T follicular helper cell (primary cell): ENCODE measurements around the gene TTLL4.
"Not testable (repeated sequence)": the region's sequence is repeated elsewhere in the genome, so short reads cannot be mapped to it uniquely, and the experiment has no call there.

Experiments used
- DNase-seq: peaks from one replicate; pipeline ENCODE4 v3.0.0-alpha.2; 2020; ENCODE audit warnings: low read depth

Gene TTLL4

GRCh38 chr2:218745559-218746469 lies 35.2 kb downstream of the TTLL4 start:
- no peak for DNase-seq

DNA sequence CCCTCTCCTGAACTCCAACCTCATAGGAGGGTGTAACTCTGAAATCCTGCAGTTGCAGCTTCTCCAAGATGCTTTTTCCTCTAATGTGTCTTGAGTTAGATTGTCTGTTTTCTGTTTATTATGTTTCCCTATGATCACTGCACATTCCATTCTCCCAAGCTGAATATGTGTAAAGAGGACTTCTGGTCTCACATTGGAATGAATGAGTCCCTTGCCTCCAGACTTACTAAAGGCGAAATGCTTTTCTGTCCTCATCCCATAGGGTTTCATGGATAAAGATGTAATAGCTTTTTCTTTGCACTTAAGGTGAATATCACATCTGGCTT lies 35.8 kb downstream of the TTLL4 start:
- no peak for DNase-seq

DNA sequence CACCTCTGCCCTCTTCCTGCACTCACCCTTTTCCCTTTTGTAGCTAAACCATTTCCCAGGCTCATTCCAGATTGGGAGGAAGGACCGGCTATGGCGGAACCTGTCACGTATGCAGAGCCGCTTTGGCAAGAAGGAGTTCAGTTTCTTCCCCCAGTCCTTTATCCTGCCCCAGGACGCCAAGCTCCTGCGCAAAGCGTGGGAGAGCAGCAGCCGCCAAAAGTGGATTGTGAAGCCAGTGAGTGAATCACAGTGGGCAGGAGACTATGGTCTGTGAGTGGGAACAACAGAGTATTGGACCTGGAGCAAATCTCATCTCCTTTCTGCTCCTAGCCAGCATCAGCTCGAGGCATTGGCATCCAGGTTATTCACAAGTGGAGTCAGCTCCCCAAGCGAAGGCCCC lies 36.3 kb downstream of the TTLL4 start:
- DNase-seq = no peak

GRCh38 chr2:218748741-218749441 lies 38.3 kb downstream of the TTLL4 start:
- no peak for DNase-seq

GRCh38 chr2:218754201-218754600 lies 43.6 kb downstream of the TTLL4 start:
- no peak for DNase-seq

DNA sequence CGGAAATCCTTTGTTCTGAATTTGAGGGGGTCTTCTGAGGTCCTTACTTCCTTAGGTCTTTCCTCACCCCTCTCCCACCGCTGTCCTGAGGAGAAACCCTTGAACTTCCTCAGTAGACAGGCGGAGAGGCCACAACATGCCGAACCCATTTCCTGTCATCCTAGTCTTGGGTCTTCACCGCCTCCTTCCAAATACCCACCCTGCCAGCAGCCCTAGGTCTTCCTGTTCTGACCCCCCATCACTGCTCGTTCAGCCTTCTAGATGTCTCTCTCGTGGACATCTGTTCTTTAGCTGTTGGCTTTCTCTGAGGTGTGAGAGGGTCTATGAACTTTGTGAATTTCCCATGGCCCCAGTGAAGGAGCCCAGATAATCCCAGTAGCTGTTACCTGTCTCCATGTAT lies 44.1 kb downstream of the TTLL4 start:
- DNase-seq = no peak

DNA sequence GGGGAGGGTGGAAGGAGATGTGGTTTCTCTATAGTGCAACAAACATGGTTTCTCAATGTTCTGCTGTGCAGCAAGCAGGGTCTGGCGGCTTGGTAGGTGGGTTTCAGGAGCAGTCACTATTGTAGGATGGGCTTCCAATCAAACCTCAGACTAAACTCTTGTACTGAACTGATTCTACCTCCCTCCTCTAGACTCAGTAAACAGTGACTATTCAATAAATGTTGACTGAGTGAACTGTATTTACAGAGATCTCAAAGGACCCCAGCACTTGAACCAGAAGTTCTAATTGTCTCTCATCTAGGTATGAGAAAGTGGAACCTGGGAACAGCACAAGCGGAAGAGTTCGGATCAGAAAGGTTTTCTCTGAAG lies 44.5 kb downstream of the TTLL4 start:
- DNase-seq = no peak

- DNase-seq = no peak
Observed at GRCh38 chr2:218755567-218756404, 45.2 kb downstream of the TTLL4 start.

- no peak for DNase-seq
Observed at GRCh38 chr2:218756599-218757377, 46.2 kb downstream of the TTLL4 start.

GRCh38 chr2:218761795-218762194 lies 51.2 kb downstream of the TTLL4 start:
- no peak for DNase-seq

GRCh38 chr2:218772759-218773158 lies 62.1 kb downstream of the TTLL4 start:
- not testable (repeated sequence) for DNase-seq

DNA sequence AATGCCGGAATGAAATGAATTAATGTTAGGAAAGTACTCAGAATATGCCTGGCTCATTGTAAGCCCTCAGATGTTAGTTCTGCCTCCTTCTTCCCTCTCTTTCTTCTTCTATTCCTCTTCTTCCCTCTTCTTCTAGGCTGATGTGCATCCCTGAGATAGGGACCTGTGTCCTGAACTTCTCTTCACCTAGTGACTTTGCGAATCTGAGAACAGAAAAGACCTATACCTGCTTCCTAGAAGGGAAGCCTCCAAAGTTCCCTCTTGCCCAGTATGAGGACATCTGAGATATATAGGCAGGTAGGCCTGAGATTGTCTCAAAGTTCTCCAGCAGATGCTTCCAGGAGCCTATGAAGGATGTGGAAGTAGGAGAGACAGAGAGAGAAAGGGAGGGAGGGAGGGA lies 63.2 kb downstream of the TTLL4 start:
- DNase-seq = no peak

GRCh38 chr2:218776488-218776887 lies 65.9 kb downstream of the TTLL4 start:
- no peak for DNase-seq

DNA sequence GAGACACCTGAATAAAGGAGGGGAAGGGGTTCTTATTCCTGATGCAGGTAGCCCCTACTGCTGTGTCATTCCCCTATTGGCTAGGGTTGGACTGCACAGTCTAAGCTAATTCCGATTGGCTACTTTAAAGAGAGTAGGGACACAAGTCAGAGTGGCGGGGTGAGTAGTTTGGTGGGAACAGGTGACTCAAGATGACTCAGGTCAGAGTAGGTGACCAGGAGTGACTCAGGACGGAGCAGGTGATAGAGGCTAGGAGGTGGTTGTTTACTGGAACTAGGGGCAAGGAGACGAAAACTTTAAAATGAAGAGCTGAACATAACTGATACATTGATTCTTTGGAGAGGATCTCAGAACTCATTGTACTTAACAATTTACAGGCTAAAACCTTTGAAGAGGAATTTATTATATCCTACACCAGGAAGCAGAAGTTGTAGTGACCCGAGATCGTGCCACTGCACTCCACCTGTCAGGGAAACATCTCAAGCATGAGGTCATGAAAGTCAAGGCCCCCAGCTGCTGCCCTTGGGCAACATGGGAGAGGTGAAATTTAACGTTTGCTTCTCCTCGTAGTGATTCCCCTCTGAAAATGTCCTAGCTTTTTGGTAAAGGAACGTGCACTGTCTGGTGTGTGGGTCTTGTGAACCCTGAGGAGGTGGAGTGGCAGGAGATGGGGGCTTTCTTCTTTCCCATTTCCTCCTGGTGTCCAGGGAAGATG lies 66.8 kb downstream of the TTLL4 start:
- no peak for DNase-seq

- DNase-seq = no peak
Observed at GRCh38 chr2:218780046-218780445, 69.4 kb downstream of the TTLL4 start.

- no peak for DNase-seq
Observed at GRCh38 chr2:218780851-218781690, 70.4 kb downstream of the TTLL4 start.

DNA sequence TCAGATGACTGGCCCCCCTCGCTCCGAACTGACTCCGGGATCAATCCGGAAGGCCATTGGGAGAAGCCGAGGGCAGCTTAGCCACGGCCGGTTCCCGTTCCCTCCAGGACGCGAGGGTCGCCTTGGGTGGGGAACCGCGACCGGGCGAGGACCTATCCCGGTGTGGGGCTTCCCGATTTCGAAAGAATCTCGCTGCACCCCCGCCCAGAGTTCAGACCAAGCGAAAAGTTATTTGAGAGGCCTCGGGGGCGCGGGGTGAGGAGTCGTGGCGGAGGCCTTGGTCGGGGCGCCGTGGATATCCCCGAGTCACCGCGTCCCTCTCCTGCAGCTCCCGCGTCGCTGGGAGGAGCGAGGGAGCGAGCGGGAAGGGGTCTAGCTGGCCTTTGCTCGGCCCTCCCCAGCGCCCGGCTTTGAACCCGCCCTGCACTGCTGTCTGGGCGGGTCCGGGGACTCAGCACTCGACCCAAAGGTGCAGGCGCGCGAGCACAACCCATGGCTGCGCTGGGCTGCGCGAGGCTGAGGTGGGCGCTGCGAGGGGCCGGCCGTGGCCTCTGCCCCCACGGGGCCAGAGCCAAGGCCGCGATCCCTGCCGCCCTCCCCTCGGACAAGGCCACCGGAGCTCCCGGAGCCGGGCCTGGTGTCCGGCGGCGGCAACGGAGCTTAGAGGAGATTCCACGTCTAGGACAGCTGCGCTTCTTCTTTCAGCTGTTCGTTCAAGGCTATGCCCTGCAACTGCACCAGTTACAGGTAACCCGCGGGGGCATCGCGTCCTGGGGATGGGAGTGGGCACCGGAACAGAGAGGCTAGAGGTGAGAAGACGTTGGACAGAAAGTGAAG lies 71.3 kb downstream of the TTLL4 start, which contains the start of gene CYP27A1:
Gene CYP27A1, plus strand, starts transcription at position 457 of the 837 bp plus-strand sequence. Its CDS starts 36 bp downstream, at position 493.
- DNase-seq = no peak

DNA sequence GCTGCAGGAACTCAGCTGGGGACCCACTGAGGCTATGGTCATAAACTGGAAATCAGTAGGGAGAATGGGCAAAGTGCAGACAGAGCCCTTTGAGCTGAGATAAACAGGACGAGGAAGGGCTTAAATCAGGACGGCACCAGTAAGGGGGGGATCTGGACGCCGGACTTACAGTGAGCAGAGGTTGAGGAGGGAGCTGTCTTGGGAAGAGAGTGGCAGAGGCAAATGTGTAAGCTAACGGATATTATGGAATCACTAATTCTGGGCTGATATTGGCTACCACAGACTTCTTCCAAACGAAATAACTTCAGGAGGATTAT lies 71.9 kb downstream of the TTLL4 start:
- no peak for DNase-seq

DNA sequence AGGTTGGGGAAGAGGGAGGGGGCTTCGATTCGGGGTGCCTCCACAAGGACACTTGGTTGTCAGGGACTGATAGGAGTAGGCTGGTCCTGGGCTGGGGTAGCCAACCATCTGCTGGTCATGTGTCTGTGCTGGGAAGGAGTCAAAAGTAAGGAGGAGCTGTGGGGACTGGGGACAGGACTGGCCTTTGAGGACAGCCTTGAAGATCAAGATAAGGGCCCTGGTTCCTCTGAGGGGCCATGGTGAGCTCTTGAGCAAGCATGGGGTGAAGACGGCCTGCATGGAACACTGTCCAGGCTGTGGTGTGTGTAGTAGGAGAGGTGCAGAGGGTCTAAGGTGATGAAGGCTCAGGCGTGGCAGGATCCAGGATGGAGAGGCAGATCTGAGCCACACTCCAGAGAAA lies 73.1 kb downstream of the TTLL4 start:
- no peak for DNase-seq
